ENCODE data around the gene EPAS1.
"Not testable (repeated sequence)": the region's sequence is repeated elsewhere in the genome, so short reads cannot be mapped to it uniquely, and the experiment has no call there.

EPAS1 gene

GRCh38 chr2:46383113-46383395 lies 85.8 kb downstream of the EPAS1 start:
- DNase-seq (ENCODE audit: low read depth), result no peak

DNA sequence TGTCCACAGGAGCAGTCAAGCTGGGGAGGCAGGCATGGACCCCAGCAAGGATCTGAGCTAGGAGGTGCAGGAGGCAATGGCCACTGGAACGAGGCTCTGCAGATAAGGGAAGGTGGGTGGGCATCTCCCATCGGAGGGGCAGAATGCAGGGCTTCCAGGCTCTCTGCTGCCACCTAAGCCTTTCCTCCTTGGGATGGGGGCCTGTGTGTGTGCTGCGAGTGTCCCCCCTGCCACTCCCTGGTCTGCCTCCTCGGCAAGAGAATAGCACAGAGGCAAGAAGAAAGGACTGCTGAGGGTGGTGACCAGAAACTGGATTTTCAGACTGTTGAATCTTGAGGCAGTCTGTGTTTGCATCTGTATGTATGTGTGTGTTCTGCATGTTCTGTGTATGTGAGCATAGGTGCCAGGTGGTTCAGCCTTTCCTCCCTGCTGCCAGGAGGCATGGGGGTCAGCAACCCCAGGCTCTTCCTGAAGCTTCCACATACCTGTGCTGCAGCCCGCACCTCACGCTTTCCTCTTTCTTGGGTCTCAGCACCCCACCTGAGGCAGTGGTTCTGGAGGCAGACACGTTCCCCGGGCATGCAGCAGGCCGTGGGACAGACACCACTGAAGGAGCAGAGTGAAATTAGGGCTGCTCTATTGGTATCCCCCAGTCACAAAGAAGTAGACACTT lies 86.7 kb downstream of the EPAS1 start:
- no peak for DNase-seq (ENCODE audit: low read depth)

- no peak for DNase-seq (ENCODE audit: low read depth)
Measured at GRCh38 chr2:46384457-46384815, 87.2 kb downstream of the EPAS1 start.

DNA sequence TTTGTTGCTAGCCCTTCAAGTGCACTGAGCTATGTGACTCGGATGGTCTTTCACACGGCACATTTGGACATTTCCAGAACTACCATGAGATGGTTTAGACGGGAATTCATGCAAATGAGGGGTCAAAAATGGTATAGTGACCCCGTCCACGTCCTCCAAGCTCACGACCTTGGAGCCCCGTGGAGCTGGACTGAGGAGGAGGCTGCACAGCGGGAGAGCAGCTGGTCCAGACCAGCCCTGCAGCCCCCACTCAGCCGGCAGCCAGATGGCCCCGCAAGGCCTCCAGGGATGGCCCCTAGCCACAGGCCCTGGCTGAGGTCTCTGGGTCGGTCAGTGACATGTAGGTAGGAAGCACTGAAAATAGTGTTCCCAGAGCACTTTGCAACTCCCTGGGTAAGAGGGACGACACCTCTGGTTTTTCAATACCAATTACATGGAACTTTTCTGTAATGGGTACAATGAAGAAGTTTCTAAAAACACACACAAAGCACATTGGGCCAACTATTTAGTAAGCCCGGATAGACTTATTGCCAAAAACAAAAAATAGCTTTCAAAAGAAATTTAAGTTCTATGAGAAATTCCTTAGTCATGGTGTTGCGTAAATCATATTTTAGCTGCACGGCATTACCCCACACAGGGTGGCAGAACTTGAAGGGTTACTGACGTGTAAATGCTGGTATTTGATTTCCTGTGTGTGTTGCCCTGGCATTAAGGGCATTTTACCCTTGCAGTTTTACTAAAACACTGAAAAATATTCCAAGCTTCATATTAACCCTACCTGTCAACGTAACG lies 88.8 kb downstream of the EPAS1 start:
- DNase-seq (ENCODE audit: low read depth), result peak; percentile 55

DNA sequence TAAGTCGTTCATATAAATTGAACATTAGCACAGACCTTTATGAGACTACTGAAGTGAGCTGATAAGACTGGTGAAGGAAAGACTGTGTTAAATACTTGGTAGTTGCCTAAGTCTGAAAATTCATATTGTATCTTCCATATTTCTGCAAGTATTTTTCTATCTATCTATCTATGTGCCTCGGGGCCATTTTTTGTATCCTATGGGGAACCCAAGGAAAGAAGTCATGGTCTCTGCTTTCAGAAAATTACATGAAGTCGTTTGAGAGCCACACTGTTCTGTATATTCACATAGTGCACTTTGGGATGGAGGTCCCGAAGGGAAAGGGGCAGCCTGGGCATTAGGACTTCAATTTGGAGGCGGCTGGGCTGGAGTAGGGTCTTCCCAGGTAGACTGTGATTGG lies 89.6 kb downstream of the EPAS1 start:
- no peak for DNase-seq (ENCODE audit: low read depth)

DNA sequence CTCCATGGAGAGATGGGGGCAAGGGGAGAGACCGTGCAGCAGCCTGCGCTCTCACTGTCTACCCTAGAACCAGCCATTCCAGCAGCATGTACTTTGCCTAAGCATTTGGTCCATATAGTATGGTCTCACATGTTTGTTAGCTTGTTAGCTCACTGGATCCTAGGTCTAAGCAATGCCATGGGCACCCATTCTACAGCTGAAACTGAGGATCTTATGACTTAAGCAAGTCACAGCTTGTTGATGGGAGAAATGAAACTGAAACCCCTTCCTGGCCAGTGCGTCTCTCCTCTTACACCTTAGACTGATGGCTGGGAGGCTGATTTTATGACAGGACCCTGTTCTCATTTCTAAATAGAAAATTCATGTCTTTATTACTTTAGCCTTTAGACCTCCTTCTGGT lies 90.1 kb downstream of the EPAS1 start:
- no peak for DNase-seq (ENCODE audit: low read depth)

DNA sequence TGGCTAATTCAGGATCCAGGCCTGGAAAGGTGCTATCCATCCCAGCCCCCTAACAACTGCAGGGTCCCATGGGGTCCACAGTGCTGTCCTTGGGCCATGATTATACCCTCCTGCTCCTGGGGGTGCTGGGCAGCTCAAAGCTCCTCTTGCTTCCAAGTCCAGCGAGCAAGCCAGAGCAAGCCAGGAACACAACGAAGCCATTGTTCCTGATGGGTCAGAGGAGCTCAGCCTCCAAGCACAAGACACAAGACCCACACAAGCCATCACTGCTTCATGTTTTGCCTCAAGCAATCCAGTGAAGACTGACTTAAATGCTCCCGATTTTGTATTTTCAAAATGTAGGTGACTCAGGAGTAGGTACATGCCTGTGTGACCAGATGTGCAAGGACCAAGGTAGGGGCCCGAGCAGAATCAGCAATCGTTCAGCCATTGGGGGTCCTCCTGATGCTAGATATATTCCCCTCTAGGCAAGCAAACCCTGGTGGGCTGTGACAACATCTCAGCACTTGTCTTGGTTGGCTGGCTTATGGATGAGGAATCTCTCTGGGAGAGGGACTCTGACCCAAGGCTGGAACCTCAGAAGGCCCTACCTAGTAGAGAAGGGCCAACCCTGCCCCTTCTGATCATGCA lies 90.8 kb downstream of the EPAS1 start:
- DNase-seq (ENCODE audit: low read depth), result no peak

DNA sequence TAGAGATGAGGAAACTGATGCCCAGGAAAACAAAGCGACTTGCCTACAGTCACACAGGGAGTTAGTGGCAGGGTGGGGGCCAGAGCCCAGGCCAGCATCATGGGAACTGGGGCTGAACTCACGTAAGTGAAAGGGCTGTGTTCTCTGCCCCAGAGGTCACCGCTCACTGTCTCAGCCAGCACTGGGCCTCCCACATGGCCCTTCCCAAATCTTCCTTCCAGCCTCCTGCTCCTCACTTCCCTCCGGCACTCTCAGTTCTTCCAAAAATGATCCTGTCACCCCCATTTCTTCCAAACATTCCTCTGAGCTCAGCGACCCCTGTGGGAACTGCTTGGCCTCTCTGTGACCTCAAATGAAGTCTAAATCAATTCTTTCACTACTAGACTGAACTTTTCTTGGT lies 91.7 kb downstream of the EPAS1 start:
- DNase-seq (ENCODE audit: low read depth), result no peak

DNA sequence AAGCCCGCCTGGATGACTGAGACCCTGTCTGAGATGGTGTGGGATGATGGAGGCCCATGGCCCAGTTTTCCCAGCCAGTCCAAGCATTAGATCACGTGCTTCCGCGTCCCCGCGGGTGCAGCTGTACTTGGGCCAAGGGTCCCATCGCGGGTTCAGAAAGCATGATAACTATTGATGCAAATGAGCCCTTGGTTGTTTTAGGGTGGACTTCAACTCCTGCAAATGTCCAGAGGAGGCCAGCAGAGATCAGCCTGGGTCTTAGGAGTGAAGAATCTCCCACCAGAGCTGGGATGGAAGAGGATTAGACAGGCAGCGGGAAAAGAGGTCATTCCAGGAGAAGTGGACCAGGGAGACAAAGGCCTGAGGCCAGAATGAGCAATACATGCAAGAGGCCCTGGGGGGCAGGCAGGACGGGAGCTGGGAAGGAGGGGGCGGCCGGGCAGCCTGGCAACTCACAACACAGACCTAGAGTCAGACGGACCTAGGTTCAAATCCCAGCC lies 92.3 kb downstream of the EPAS1 start:
- DNase-seq (ENCODE audit: low read depth), result no peak

GRCh38 chr2:46390036-46390435 lies 92.8 kb downstream of the EPAS1 start:
- no peak for DNase-seq (ENCODE audit: low read depth)

DNA sequence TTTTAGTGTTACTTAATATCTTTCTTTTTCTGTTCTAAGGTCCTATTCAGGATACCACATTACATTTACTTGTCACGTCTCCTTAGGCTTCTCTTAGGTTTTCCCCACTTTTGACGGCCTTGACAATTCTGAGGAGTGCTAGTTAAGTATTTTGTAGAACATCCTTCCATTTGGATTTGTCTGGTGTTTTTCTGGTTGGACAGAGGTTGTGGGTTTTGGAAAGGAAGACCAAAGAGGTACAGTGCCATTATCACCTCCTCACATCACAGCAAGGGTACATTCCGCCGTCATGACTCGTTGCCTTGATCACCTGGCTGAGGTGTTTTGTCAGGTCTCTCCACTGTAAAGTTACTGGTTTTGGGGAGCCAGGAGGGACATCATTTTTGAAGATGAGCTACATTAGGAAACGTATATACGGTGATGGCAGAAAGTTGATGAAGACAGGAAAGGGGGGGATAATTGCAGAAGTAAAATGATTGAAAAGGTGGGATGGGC lies 93.7 kb downstream of the EPAS1 start:
- no peak for DNase-seq (ENCODE audit: low read depth)

GRCh38 chr2:46392561-46393346 lies 95.5 kb downstream of the EPAS1 start:
- no peak for DNase-seq (ENCODE audit: low read depth)

- no peak for DNase-seq (ENCODE audit: low read depth)
Measured at GRCh38 chr2:46393347-46393820, 96.2 kb downstream of the EPAS1 start.

DNA sequence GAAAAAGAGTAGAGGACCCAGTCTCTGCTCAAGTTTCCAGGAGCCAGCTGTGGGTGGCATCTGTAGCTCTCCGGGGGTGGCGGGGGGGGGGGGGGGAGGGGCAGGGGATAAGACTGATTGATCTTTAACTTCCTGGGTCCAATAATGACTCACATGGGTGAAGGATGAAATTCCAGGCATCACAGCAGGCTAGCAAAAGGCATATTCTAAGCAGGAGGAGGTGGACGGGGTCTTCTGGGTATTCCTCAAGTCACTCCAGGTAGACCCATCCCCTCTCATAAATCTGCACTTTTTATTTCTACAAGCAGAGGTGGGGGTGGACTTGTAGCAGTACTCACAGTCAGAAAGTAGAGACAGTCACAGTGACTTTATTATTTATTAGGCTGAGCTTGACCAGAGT lies 96.7 kb downstream of the EPAS1 start:
- DNase-seq (ENCODE audit: low read depth), result no peak

DNA sequence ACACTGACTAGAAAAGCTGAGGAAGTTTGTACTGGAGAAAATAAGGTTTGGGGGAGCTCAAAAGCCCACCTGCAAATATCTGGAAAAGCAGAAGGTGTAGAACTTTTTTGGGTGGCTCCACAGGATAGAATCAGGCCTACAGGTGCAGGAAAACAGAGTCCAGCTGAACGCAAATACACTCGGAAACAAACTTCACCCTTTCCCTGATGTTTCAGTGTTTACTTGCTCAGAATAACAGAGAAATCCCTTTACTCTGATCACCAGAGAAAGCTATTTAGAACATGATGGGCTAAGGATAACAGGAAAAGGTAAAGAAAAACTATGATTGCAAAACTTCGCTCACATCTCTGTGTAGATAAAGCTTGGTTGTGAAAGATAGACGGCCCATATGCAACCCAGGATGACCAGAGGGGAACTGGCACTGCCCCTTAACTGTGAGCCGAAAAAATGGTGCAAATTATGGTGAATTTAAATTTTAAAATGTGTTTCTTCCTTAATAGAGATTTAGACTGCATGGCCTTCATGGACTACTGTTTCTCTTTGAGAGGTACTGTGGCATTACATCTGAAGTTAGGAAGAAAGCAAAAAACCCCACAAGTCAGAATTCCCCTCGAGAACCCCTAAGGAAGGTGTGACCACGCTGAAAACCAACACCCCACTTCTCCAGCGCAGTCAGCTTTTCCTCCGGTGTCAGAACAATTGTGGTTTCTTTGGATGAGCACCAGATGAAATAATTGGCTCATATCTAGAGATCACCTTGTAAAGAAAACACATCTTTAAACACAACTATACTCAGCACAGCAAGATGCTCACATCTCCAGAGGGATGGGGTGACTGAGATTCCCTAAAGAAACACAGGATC lies 97.7 kb downstream of the EPAS1 start:
- DNase-seq (ENCODE audit: low read depth), result no peak

GRCh38 chr2:46395730-46396129 lies 98.5 kb downstream of the EPAS1 start:
- not testable (repeated sequence) for DNase-seq (ENCODE audit: low read depth)

DNA sequence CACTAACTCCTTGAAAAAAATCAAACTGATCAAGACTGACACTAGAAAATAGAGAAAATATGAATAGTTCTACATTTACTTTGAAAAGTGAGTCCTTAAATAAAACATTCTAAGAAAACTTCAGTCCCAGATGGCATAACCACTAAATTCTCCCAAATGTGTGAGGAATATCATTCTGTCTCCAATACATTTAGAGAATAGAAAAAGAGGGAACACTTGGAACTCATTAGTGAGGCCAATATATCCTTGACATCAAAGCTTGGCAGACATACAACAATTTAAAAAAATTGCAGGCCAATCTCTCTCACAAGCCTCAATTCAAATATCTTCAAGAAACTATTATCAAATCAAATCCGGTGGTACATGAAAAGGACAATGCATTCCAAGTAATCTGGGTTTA lies 102.8 kb downstream of the EPAS1 start:
- no peak for DNase-seq (ENCODE audit: low read depth)

- no peak for DNase-seq (ENCODE audit: low read depth)
Measured at GRCh38 chr2:46402874-46403273, 105.7 kb downstream of the EPAS1 start.

DNA sequence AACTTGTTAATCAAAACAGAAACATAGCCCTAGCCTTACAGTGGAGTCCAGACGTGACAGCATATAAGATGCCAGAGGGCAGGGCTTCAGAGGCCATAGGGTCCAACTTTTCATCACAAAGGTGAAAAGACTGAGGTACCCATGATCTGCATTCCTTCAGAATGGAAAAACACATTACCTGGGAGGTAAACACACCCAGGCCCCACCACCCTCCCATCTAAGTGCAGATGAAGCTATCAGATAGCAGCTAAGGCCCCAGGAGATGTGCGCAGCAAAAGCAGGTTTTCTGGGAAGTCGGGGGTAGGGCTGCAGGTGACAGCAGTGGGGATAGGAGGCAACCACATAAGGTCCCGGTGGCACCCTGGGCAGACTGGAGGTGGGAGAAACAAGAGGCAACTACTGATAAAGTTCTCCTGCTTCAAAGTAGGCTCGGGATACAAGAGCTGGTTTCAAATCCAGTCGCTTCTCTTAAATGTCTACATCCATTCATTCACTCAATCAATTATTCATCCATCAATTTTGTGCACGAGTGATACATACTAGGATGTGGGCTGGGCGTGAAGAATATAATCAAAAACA lies 107.1 kb downstream of the EPAS1 start:
- no peak for DNase-seq (ENCODE audit: low read depth)

- DNase-seq (ENCODE audit: low read depth), result no peak
Measured at GRCh38 chr2:46407852-46408455, 110.7 kb downstream of the EPAS1 start.

DNA sequence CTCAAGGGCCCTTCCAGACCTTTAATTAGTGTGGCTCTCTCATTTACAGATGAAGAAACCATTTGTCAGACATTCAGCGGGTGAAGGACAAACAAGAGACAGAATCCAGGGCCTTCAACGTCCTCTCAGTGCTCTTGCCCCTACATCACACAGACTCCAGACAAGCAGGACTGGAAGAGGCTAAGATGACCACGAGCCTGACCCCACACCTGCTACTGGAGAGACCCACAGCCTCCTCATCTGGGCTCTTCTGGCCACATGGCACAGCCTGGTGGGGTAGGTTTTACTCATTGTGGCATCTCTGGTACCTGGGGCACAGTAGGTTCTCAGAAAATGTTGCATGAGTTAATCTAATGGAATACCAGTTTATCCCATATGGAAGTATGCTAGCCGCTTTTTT lies 112.5 kb downstream of the EPAS1 start:
- no peak for DNase-seq (ENCODE audit: low read depth)
